ENCODE data around the gene NTRK3. TPM values are rescaled to one million over a fixed set of nuclear protein-coding genes. Genes with fewer than 3 reads are reported as not detected.

The NTRK3 gene
- total and polyA plus RNA-seq, 2 of the 8 experiments (the other 6 are each of a cell fraction or from before 2014, with no cell fraction given): 4.5 to 6.8 TPM

DNA sequence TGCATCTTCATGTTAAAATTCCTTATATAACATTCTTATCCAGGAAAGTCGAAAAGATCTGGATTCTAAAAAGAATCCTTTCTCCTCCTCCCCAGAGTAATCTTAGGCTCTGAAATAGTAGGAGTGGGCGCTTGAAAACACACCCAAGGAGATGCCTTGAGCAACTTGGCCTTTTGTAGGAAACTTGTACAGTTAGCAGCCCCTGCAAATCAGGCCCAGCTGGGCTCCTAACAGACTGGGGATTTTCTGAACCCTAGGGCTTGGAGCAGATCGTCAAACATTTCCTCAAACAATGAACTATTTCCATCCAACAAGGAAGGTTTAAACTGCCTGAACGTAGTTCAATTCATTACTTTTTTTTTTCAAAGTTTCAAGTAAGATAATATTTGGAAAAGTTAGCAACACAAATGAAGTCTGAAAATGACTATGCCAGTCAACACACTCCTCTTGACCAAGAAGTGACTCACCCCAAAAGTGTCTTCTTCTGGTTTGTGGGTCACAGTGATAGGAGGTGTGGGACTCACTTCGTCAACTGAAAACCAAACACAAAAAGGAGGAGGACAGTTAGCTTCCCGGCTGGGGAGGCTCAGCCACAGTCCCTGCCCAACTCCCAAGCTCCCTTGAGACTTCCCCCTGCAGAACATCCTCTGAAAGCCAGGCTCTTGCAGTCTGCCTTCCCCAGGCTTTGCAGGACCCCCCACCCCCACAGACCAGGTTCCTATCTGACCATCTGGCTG is 129.7 kb downstream of the NTRK3 start:
- Histone ChIP-seq H3K14ac (ENCODE audit: insufficient read length) (no peak overlapping the region), H3K79me1 (ENCODE audit: low read depth, low read length) (no peaks in the 10 kb centered on the region), H4K8ac (ENCODE audit: extremely low read depth, insufficient read depth, low read length) (no peak overlapping the region), H3K23ac (ENCODE audit: insufficient read length) (no peak overlapping the region), H3K79me2 (ENCODE audit: control insufficient read depth in 1 of 2, insufficient read depth in 2 of 2, low read length in 2 of 2) (no peaks in the 10 kb centered on the region), H3K9me3 (ENCODE audit: insufficient read depth in 2 of 2, low read depth in 1 of 2, low read length in 1 of 2) (no peaks in the 10 kb centered on the region), H2BK12ac (ENCODE audit: low read depth, low read length) (no peak overlapping the region), H3K4me1 (replicated peaks in 1 of 4; ENCODE audit: control insufficient read depth in 3 of 4, insufficient read depth in 4 of 4, low read length in 3 of 4) (peaks cover 0 to 3% (median 1%) of the 10 kb centered on the region in 4 experiments; a peak in 3 of 7 replicates), H2AFZ (ENCODE audit: low read length) (no peak overlapping the region), H3K4me2 (ENCODE audit: insufficient read depth in 1 of 2, low read depth in 2 of 2, low read length in 2 of 2) (no peak overlapping the region), H2BK5ac (ENCODE audit: low read depth, low read length) (no peak overlapping the region), H3K4me3 (ENCODE audit: extremely low read depth in 1 of 4, insufficient read depth in 2 of 4, low read depth in 3 of 4, low read length in 4 of 4) (no peak overlapping the region), H2AK5ac (ENCODE audit: low read depth, low read length) (no peak overlapping the region), H3K4ac (replicated peaks; ENCODE audit: insufficient read length, low read depth, low read length) (no peak overlapping the region), H2BK15ac (ENCODE audit: low read length) (no peak overlapping the region), H3K18ac (ENCODE audit: extremely low read depth, low read length) (no peak overlapping the region; the same call in 1 of the 2 replicates), H3K23me2 (ENCODE audit: low read depth, low read length) (no peaks in the 10 kb centered on the region), H3K56ac (replicated peaks; ENCODE audit: insufficient read length, low read depth, low read length) (no peak overlapping the region), H4K20me1 (replicated peaks in 1 of 2; ENCODE audit: control insufficient read depth in 1 of 2, insufficient read depth in 2 of 2, low read length in 2 of 2) (no peaks in the 10 kb centered on the region), H2BK20ac (ENCODE audit: low read length) (no peak overlapping the region), H4K91ac (replicated peaks; ENCODE audit: insufficient read length, low read length) (no peak overlapping the region), H3K27ac (ENCODE audit: low read depth, low read length) (no peak overlapping the region), H4K5ac (ENCODE audit: insufficient read length, low read depth, low read length) (no peak overlapping the region), H2BK120ac (replicated peaks; ENCODE audit: low read depth, low read length) (no peak overlapping the region), H3K36me3 (ENCODE audit: control insufficient read depth in 2 of 4, insufficient read depth in 4 of 4, low read length in 3 of 4) (no peaks in the 10 kb centered on the region), H3K9ac (replicated peaks in 1 of 4; ENCODE audit: extremely low read depth in 1 of 4, low read depth in 3 of 4, low read length in 3 of 4) (no peak overlapping the region), H3K27me3 (replicated peaks in 1 of 4; ENCODE audit: control insufficient read depth in 3 of 4, extremely low read depth in 1 of 4, insufficient read depth in 3 of 4, low read length in 3 of 4) (no peaks in the 10 kb centered on the region)
- DNase-seq (ENCODE audit: low read depth in 1 of 2, low spot score in 2 of 2) (no peak), FAIRE-seq (no peak)
- ChIA-PET CTCF (ENCODE audit: partially characterized antibody) (no interaction called here), POLR2A (ENCODE audit: partially characterized antibody) (no interaction called here)
- TF ChIP-seq EGR1 (IDR thresholded peaks at IDR 0.05; ENCODE audit: borderline replicate concordance, low read depth, low read length) (no peak), SP1 (IDR thresholded peaks at IDR 0.05; ENCODE audit: low read depth, low read length) (no peak), SIN3A (conservative IDR thresholded peaks at IDR 0.05 in 1 of 2, IDR thresholded peaks at IDR 0.05 in 1 of 2; ENCODE audit: low read depth in 1 of 2, low read length in 2 of 2) (no peak), CBX8 (IDR thresholded peaks at IDR 0.05; ENCODE audit: borderline replicate concordance, low read depth, low read length) (no peak), NANOG (IDR thresholded peaks at IDR 0.05; ENCODE audit: insufficient read depth, low read depth, low read length, poor library complexity, severe bottlenecking) (no peak), RAD21 (IDR thresholded peaks at IDR 0.05 in 1 of 2, conservative IDR thresholded peaks at IDR 0.05 in 1 of 2; ENCODE audit: low read depth in 2 of 2, low read length in 2 of 2) (no peak), CBX5 (IDR thresholded peaks at IDR 0.05; ENCODE audit: low read depth, low read length) (no peak), BACH1 (IDR thresholded peaks at IDR 0.05; ENCODE audit: low read length) (no peak), JUN (IDR thresholded peaks at IDR 0.05; ENCODE audit: low read depth, low read length) (no peak), EZH2 (IDR thresholded peaks at IDR 0.05; ENCODE audit: low read depth, low read length, severe bottlenecking) (no peak), KDM5A (IDR thresholded peaks at IDR 0.05; ENCODE audit: low read length) (no peak)
- whole genome bisulfite sequencing, 2 experiments (ENCODE audit: extremely low coverage in 1 of 2, insufficient coverage in 1 of 2, insufficient read length in 1 of 2, insufficient replicate concordance in 2 of 2, low coverage in 1 of 2, low lambda C conversion rate in 2 of 2, missing lambda C conversion rate in 1 of 2): 85% methylated on average over 6 of the region's 6 CpGs; no CpG with 5 or more reads in 1 of the 2 experiments
